SK-N-SH (cell line): ENCODE results near the gene PARD3. TPM values are rescaled to one million over a fixed set of nuclear protein-coding genes. Genes with fewer than 3 reads are reported as not detected.
"Not testable (repeated sequence)": the region's sequence is repeated elsewhere in the genome, so short reads cannot be mapped to it uniquely, and the experiment has no call there.

Experiments used
- CTCF ChIA-PET: fragments of 300-600, 350-600 bp; formaldehyde crosslinking; extraction: SDS; loops from one replicate; lab custom pipeline; 2021; lab: Yijun Ruan, JAX
- POLR2A ChIA-PET: fragments of 350-600 bp; sonication (Branson Sonifier 250); formaldehyde crosslinking; extraction: SDS; loops from one replicate; lab custom pipeline; 2020; ENCODE audit warnings: antibody characterized with exemption, inconsistent platforms; lab: Yijun Ruan, JAX
- DNase-seq: peaks from one replicate; pipeline ENCODE4 v3.0.0; 2012
- H2AFZ ChIP-seq: fragments of 200-600 bp; sonication (generic); 2 replicates; pipeline ENCODE4 v1.8.1; 2016; ENCODE audit warnings: antibody characterized with exemption, mild to moderate bottlenecking, low read depth
- H3F3A ChIP-seq: fragments of 200-600 bp; sonication (generic); replicated peaks from 2 replicates; pipeline ENCODE3; 2016; ENCODE audit warnings: antibody characterized with exemption, mild to moderate bottlenecking; ENCODE audit not compliant: insufficient read depth
- H3K27ac ChIP-seq, 2 experiments: fragments of 200-500 bp in 1 of 2; fragments of 200-600 bp in 1 of 2; sonication (Bioruptor generic) in 1 of 2; sonication (generic), shearing (Covaris generic) in 1 of 2; 2 replicates each; pipeline versions ENCODE4 v1.5.1 to v1.6.1; 2014 to 2016; ENCODE audit warnings: low read depth in 2 of 2, inconsistent platforms in 1 of 2, low read length in 1 of 2, mild to moderate bottlenecking in 1 of 2, mixed read lengths in 1 of 2
- H3K27me3 ChIP-seq: fragments of 200-600 bp; sonication (generic), shearing (Covaris generic); 2 replicates; pipeline ENCODE4 v1.6.1; 2016; ENCODE audit warnings: mixed run types; ENCODE audit not compliant: insufficient read depth
- H3K36me3 ChIP-seq, 2 experiments: fragments of 200-500 bp in 1 of 2; fragments of 200-600 bp in 1 of 2; sonication (Bioruptor generic) in 1 of 2; sonication (generic) in 1 of 2; replicated peaks in 1 of 2; 2 replicates each; pipeline versions ENCODE3 to v1.5.1; 2014 to 2016; ENCODE audit warnings: low read length in 1 of 2, mild to moderate bottlenecking in 1 of 2; ENCODE audit not compliant: insufficient read depth in 2 of 2, control insufficient read depth in 1 of 2
- H3K4me1 ChIP-seq, 2 experiments: fragments of 200-500 bp in 1 of 2; fragments of 200-600 bp in 1 of 2; sonication (Bioruptor generic) in 1 of 2; sonication (generic), shearing (Covaris generic) in 1 of 2; 2 replicates each; pipeline versions ENCODE4 v1.5.1 to v1.6.1; 2014 to 2016; ENCODE audit warnings: low read depth in 1 of 2, low read length in 1 of 2, mixed run types in 1 of 2; ENCODE audit not compliant: insufficient read depth in 2 of 2, control insufficient read depth in 1 of 2
- H3K4me2 ChIP-seq: fragments of 200-600 bp; sonication (generic), shearing (Covaris generic); 2 replicates; pipeline ENCODE4 v1.6.1; 2017; ENCODE audit warnings: mixed run types
- H3K4me3 ChIP-seq, 2 experiments: fragments of 200-500 bp in 1 of 2; fragments of 200-600 bp in 1 of 2; sonication (Bioruptor generic) in 1 of 2; sonication (generic), shearing (Covaris generic) in 1 of 2; 2 replicates each; pipeline versions ENCODE4 v1.5.1 to v1.8.1; 2014 to 2016; ENCODE audit warnings: low read depth in 2 of 2, inconsistent platforms in 1 of 2, low read length in 1 of 2, mild to moderate bottlenecking in 1 of 2, mixed read lengths in 1 of 2, moderate library complexity in 1 of 2
- H3K79me2 ChIP-seq: fragments of 200-600 bp; sonication (generic); 2 replicates; pipeline ENCODE4 v1.8.1; 2017; ENCODE audit warnings: mild to moderate bottlenecking; ENCODE audit not compliant: insufficient read depth
- H3K9ac ChIP-seq: fragments of 200-600 bp; sonication (generic); 2 replicates; pipeline ENCODE4 v1.6.1; 2017; ENCODE audit warnings: mixed run types
- H3K9me2 ChIP-seq: fragments of 200-600 bp; sonication (generic); 2 replicates; pipeline ENCODE4 v1.6.1; 2017; ENCODE audit warnings: mixed run types
- H3K9me3 ChIP-seq: fragments of 200-600 bp; sonication (generic); 2 replicates; pipeline ENCODE4 v1.6.1; 2017; ENCODE audit warnings: mixed run types, mild to moderate bottlenecking, moderate library complexity
- H4K20me1 ChIP-seq: fragments of 200-600 bp; sonication (generic); 2 replicates; pipeline ENCODE4 v1.6.1; 2017; ENCODE audit warnings: mild to moderate bottlenecking, mixed run types; ENCODE audit not compliant: insufficient read depth
- EP300 ChIP-seq, 2 experiments: IDR thresholded peaks; 2 replicates each; pipeline versions ENCODE4 v1.4.0 to v1.6.1; 2012; ENCODE audit warnings: borderline replicate concordance in 1 of 2, low read depth in 1 of 2, low read length in 1 of 2
- GATA2 ChIP-seq: sonication (generic); formaldehyde crosslinking; IDR thresholded peaks from 2 replicates; pipeline ENCODE4 v1.5.0; 2020; ENCODE audit warnings: mild to moderate bottlenecking, missing genetic modification reagents
- NRF1 ChIP-seq: IDR thresholded peaks from 2 replicates; pipeline ENCODE4 v1.6.1; 2012; ENCODE audit warnings: low read depth, mild to moderate bottlenecking, low read length
- RFX5 ChIP-seq: IDR thresholded peaks from 2 replicates; pipeline ENCODE4 v1.6.1; 2012; ENCODE audit warnings: mild to moderate bottlenecking, improper control_type of control experiment, low read length
- SIN3A ChIP-seq: IDR thresholded peaks from 2 replicates; pipeline ENCODE4 v1.6.1; 2012; ENCODE audit warnings: low read depth, mild to moderate bottlenecking, low read length, moderate library complexity, borderline replicate concordance
- SMC3 ChIP-seq: IDR thresholded peaks from 2 replicates; pipeline ENCODE4 v1.6.1; 2012; ENCODE audit warnings: low read depth, low read length, improper control_type of control experiment
- TCF12 ChIP-seq: IDR thresholded peaks from 2 replicates; pipeline ENCODE4 v1.4.0; 2012
- WGBS: methylation state at CpG from one replicate; pipeline ENCODE4 v1.1.6; 2017; ENCODE audit warnings: low lambda C conversion rate; 5-methylcytosine and 5-hydroxymethylcytosine counted together
- polyA plus RNA-seq, 3 experiments: library from polyadenylated mRNA; depleted of rRNA; stranded (reverse); fragments of >200 nt; gene quantifications; 2 replicates each; pipeline ENCODE4 v1.2.3, GENCODE V29; 2012
- TF ChIP-seq, protein P1 (sequence below): IDR thresholded peaks from 2 replicates; pipeline ENCODE4 v1.4.0; 2012; ENCODE audit warnings: low read depth, borderline replicate concordance
- TF ChIP-seq, protein P2 (sequence below): fragments of 150-350 bp; IDR thresholded peaks from 2 replicates; pipeline ENCODE4 v1.6.1; 2017; ENCODE audit warnings: antibody characterized with exemption, low read length, low read depth, borderline replicate concordance
- TF ChIP-seq, protein P3 (sequence below): IDR thresholded peaks from 2 replicates; pipeline ENCODE4 v1.6.1; 2012; ENCODE audit warnings: mild to moderate bottlenecking, low read depth, low read length, moderate library complexity
- TF ChIP-seq, protein P4 (sequence below): fragments of 150-350 bp; IDR thresholded peaks from 2 replicates; pipeline ENCODE4 v1.6.1; 2016; ENCODE audit warnings: mild to moderate bottlenecking, low read depth, low read length

The PARD3 gene
- polyA plus RNA-seq, 1 of the 3 experiments (the other 2 are of a cell fraction): 29.4 TPM

DNA sequence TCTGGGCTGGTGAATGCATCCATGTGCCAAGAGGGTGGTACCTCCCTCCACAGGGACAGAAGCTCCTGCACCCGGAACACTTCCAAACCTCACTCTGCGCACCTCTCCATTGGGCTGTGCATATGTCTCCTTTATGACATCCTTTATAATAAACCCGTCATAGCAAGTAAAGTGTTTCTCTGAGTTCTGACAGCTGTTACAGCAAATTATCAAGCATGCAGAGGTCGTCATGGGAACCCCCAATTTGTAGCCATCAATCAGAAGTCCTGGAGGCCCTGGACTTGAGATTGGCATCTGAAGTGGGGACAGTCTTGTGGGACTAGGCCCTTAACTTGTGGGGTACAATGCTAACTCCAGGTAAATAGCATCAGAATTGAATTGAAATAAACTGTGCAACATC lies 29.4 kb upstream of the PARD3 start (continued):
- TF ChIP-seq TCF12 (no peak), RFX5 (no peak), EP300 (IDR thresholded peaks at IDR 0.05; ENCODE audit: borderline replicate concordance in 1 of 2, low read depth in 1 of 2, low read length in 1 of 2) (no peak), SIN3A (no peak)
- TF ChIP-seq, protein P1, sequence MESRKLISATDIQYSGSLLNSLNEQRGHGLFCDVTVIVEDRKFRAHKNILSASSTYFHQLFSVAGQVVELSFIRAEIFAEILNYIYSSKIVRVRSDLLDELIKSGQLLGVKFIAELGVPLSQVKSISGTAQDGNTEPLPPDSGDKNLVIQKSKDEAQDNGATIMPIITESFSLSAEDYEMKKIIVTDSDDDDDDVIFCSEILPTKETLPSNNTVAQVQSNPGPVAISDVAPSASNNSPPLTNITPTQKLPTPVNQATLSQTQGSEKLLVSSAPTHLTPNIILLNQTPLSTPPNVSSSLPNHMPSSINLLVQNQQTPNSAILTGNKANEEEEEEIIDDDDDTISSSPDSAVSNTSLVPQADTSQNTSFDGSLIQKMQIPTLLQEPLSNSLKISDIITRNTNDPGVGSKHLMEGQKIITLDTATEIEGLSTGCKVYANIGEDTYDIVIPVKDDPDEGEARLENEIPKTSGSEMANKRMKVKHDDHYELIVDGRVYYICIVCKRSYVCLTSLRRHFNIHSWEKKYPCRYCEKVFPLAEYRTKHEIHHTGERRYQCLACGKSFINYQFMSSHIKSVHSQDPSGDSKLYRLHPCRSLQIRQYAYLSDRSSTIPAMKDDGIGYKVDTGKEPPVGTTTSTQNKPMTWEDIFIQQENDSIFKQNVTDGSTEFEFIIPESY: no peak
- TF ChIP-seq, protein P2, sequence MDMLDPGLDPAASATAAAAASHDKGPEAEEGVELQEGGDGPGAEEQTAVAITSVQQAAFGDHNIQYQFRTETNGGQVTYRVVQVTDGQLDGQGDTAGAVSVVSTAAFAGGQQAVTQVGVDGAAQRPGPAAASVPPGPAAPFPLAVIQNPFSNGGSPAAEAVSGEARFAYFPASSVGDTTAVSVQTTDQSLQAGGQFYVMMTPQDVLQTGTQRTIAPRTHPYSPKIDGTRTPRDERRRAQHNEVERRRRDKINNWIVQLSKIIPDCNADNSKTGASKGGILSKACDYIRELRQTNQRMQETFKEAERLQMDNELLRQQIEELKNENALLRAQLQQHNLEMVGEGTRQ: no peak

DNA sequence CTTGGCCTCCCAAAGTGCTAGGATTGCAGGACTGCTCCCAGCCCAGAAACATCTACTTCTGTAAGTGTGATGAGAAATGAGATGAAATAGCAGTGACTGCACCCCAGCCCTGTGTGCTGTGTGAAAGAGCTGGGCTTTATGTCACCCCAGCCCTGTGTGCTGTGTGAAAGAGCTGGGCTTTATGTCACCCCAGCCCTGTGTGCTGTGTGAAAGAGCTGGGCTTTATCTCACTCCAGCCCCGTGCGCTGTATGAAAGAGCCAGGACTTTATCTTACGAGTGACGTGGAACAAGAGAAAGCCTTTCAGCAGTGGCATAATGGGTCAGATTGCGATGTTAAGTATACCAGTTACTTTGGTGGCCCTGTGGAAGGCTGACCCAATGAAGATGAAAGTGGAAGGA lies 28.4 kb upstream of the PARD3 start:
- H3K4me1 ChIP-seq, H4K20me1 ChIP-seq, H3K36me3 ChIP-seq, DNase-seq, H3K4me2 ChIP-seq, H3K9ac ChIP-seq, CTCF ChIA-PET, H3K27me3 ChIP-seq, H3K4me3 ChIP-seq, H2AFZ ChIP-seq, H3K79me2 ChIP-seq, POLR2A ChIA-PET, H3K27ac ChIP-seq, H3F3A ChIP-seq, H3K9me3 ChIP-seq, H3K9me2 ChIP-seq: not testable (repeated sequence)
- WGBS: 98% methylated on average over 5 of the region's 5 CpGs

DNA sequence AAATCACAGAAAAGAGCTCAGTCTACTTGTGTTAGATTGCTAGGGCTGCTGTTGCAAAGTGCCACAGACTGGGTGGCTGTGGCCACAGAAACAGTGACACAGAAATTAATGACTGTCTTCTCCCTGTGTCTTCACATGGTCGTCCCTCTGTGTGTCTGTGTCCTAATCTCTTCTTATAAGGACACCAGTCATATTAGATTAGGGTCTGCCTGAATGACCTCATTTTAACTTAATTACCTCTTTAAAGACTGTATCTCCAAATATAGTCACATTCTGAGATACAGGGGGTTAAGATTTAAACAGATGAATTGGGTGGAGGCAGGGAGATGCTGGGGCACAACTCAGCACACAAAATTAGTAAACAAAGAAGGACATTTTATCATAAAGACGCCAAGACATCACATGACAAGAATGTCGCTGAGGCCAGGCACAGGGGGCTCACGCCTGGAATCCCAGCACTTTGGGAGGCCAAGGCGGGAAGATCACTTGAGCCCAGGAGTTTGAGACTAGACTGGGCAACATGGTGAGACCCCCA lies 23.3 kb upstream of the PARD3 start:
- POLR2A ChIA-PET: no interaction called here
- Histone ChIP-seq H3K4me2 (no peak overlapping the region), H3K27me3 (no peaks in the 10 kb centered on the region; the same call in 1 of the 2 replicates), H3K9me2 (no peaks in the 10 kb centered on the region), H3K9ac (no peak overlapping the region), H3K4me3 (no peak overlapping the region), H3K4me1 (no peaks in the 10 kb centered on the region; a peak in 1 of 4 replicates), H2AFZ (no peak overlapping the region), H3K79me2 (no peaks in the 10 kb centered on the region), H3F3A (no peaks in the 10 kb centered on the region), H3K27ac (no peak overlapping the region), H4K20me1 (no peaks in the 10 kb centered on the region), H3K36me3 (no peaks in the 10 kb centered on the region), H3K9me3 (no peaks in the 10 kb centered on the region)
- TF ChIP-seq, protein P3, sequence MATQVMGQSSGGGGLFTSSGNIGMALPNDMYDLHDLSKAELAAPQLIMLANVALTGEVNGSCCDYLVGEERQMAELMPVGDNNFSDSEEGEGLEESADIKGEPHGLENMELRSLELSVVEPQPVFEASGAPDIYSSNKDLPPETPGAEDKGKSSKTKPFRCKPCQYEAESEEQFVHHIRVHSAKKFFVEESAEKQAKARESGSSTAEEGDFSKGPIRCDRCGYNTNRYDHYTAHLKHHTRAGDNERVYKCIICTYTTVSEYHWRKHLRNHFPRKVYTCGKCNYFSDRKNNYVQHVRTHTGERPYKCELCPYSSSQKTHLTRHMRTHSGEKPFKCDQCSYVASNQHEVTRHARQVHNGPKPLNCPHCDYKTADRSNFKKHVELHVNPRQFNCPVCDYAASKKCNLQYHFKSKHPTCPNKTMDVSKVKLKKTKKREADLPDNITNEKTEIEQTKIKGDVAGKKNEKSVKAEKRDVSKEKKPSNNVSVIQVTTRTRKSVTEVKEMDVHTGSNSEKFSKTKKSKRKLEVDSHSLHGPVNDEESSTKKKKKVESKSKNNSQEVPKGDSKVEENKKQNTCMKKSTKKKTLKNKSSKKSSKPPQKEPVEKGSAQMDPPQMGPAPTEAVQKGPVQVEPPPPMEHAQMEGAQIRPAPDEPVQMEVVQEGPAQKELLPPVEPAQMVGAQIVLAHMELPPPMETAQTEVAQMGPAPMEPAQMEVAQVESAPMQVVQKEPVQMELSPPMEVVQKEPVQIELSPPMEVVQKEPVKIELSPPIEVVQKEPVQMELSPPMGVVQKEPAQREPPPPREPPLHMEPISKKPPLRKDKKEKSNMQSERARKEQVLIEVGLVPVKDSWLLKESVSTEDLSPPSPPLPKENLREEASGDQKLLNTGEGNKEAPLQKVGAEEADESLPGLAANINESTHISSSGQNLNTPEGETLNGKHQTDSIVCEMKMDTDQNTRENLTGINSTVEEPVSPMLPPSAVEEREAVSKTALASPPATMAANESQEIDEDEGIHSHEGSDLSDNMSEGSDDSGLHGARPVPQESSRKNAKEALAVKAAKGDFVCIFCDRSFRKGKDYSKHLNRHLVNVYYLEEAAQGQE: no peak
- TF ChIP-seq SMC3 (no peak), GATA2 (no peak), NRF1 (no peak)
- TF ChIP-seq, protein P4, sequence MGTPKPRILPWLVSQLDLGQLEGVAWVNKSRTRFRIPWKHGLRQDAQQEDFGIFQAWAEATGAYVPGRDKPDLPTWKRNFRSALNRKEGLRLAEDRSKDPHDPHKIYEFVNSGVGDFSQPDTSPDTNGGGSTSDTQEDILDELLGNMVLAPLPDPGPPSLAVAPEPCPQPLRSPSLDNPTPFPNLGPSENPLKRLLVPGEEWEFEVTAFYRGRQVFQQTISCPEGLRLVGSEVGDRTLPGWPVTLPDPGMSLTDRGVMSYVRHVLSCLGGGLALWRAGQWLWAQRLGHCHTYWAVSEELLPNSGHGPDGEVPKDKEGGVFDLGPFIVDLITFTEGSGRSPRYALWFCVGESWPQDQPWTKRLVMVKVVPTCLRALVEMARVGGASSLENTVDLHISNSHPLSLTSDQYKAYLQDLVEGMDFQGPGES: no peak
- CTCF ChIA-PET: no interaction called here
- 74% methylated on average over 5 of the region's 5 CpGs for WGBS
- no peak for DNase-seq
